Suprapubic skin (tissue), 4 donors: ENCODE measurements around the gene KDSR. TPM values are rescaled to one million over a fixed set of nuclear protein-coding genes. Genes with fewer than 3 reads are reported as not detected.

Experiments used
- DNase-seq, 2 donors: peaks; one replicate each; pipeline ENCODE4 v3.0.0-alpha.2; 2019; ENCODE audit warnings: low spot score in 2 of 2
- H3K27ac ChIP-seq: fragments of 200-600 bp; sonication (generic); one replicate; pipeline ENCODE4 v1.5.1; 2019
- H3K27me3 ChIP-seq: fragments of 200-600 bp; sonication (generic); one replicate; pipeline ENCODE4 v1.5.1; 2019
- H3K36me3 ChIP-seq: fragments of 200-600 bp; sonication (generic); one replicate; pipeline ENCODE4 v1.5.1; 2019
- H3K4me1 ChIP-seq: fragments of 200-600 bp; sonication (generic); one replicate; pipeline ENCODE4 v1.5.1; 2019
- H3K4me3 ChIP-seq: fragments of 200-600 bp; sonication (generic); one replicate; pipeline ENCODE4 v1.5.1; 2019; ENCODE audit warnings: mild to moderate bottlenecking
- H3K9me3 ChIP-seq: fragments of 200-600 bp; sonication (generic); one replicate; pipeline ENCODE4 v1.5.1; 2019
- CTCF ChIP-seq, 2 donors: fragments of 200-600 bp in 1 of 2; fragments of 450-650 bp in 1 of 2; sonication (generic) in 1 of 2; IDR thresholded peaks; one replicate each; pipeline ENCODE4 v1.5.1; 2016 to 2019; ENCODE audit warnings: antibody characterized with exemption in 2 of 2, mild to moderate bottlenecking in 1 of 2, moderate library complexity in 1 of 2
- EP300 ChIP-seq: sonication (generic); formaldehyde crosslinking; IDR thresholded peaks from one replicate; pipeline ENCODE4 v1.6.1; 2017; ENCODE audit warnings: antibody characterized with exemption
- POLR2A ChIP-seq, 2 donors: fragments of 450-650 bp; IDR thresholded peaks; one replicate each; pipeline ENCODE4 v1.6.1; 2017; ENCODE audit warnings: antibody characterized with exemption in 2 of 2, mild to moderate bottlenecking in 2 of 2, moderate library complexity in 2 of 2
- POLR2AphosphoS5 ChIP-seq, 3 donors: sonication (generic); formaldehyde crosslinking; IDR thresholded peaks; one replicate each; pipeline ENCODE4 v1.6.1; 2017; ENCODE audit warnings: antibody characterized with exemption in 3 of 3
- WGBS: methylation state at CpG from one replicate; pipeline ENCODE4 v1.1.5; 2018; 5-methylcytosine and 5-hydroxymethylcytosine counted together
- total RNA-seq, 4 donors: library from RNA; depleted of rRNA; stranded (reverse); fragments of >200 nt; gene quantifications; one replicate each; pipeline ENCODE4 v1.1.0, GENCODE V29; 2016

KDSR gene
- total RNA-seq, 4 donors from 2014 or later, result 65.4 to 115 (median 79.7) TPM

- H3K4me1 ChIP-seq, result peaks cover 47% of the 10 kb centered on the region
- H3K4me3 ChIP-seq, result peak overlapping the region; percentile 81
- WGBS, result 39% methylated on average over 14 of the region's 16 CpGs
- H3K36me3 ChIP-seq, result no peaks in the 10 kb centered on the region
- no peaks in the 10 kb centered on the region for H3K9me3 ChIP-seq
- DNase-seq, result peak; percentile 76 to 84
- peak overlapping the region; percentile 85 for H3K27ac ChIP-seq
- TF ChIP-seq POLR2A (IDR thresholded peaks at IDR 0.05) (no peak), EP300 (no peak), CTCF (IDR thresholded peaks at IDR 0.05) (no peak), POLR2AphosphoS5 (IDR thresholded peaks at IDR 0.05) (no peak)
- H3K27me3 ChIP-seq, result no peaks in the 10 kb centered on the region
Observed at GRCh38 chr18:63320975-63321265, 46.1 kb downstream of the KDSR start.

DNA sequence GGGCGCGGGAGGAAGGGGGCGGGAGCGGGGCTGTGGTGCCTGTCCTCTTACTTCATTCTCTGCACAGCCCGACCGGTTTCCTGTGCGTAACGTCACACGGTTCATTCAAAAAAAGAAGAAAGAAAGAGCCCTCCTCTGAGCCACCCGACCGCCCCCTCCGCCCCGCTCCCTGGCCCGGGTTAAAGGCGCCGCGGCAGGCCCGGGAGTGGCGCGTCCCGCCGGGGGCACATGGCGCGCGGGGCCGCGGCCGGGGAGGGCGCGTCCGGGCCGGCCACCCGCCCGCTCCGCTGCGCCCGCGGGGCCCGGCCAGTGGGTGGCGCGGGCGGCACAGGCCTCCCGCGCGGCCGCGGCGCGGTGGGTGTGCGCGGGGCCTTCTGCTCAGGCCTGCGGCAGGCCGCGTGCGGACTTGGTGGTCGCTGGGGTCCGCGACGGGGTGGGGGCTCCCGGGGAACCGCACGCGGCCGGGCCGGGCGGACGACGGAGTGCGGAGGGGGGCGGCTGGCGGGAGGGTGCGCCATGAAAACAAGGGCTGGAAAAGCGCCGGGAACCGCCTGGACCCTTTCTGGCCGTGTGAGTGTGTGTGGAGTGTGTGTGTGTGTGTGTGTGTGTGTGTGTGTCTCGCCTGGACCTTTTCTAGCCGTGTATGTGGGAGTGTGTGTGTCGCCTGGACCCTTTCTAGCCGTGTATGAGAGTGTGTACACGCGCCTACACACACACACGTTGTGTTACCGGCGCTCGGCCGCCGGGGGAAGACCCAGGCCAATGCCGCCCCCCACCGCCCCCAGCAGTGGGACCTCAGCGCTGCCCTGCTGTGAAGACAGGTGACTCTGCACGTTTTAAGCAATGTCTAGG is 46.7 kb downstream of the KDSR start:
- no peaks in the 10 kb centered on the region for H3K36me3 ChIP-seq
- H3K27ac ChIP-seq, result peak overlapping the region; percentile 85
- 0% methylated on average over 21 of the region's 92 CpGs for WGBS
- TF ChIP-seq POLR2A (IDR thresholded peaks at IDR 0.05) (no peak), EP300 (no peak), POLR2AphosphoS5 (IDR thresholded peaks at IDR 0.05) (no peak), CTCF (IDR thresholded peaks at IDR 0.05) (no peak)
- peak overlapping the region; percentile 81 for H3K4me3 ChIP-seq
- H3K4me1 ChIP-seq, result peaks cover 51% of the 10 kb centered on the region
- no peaks in the 10 kb centered on the region for H3K27me3 ChIP-seq
- no peaks in the 10 kb centered on the region for H3K9me3 ChIP-seq
- DNase-seq, result peak; percentile 90 to 91

GRCh38 chr18:63319383-63320122 is 47.5 kb downstream of the KDSR start, which contains the start of gene BCL2:
TSS of gene BCL2 (minus strand) at chr18:63319769.
- peaks cover 55% of the 10 kb centered on the region for H3K4me1 ChIP-seq
- H3K9me3 ChIP-seq, result no peaks in the 10 kb centered on the region
- DNase-seq, result no peak
- no peaks in the 10 kb centered on the region for H3K27me3 ChIP-seq
- H3K36me3 ChIP-seq, result no peaks in the 10 kb centered on the region
- peak within 1 kb of the TSS; percentile 81 for H3K4me3 ChIP-seq
- 0% methylated on average over 35 of the region's 78 CpGs for WGBS
- H3K27ac ChIP-seq, result peak within 1 kb of the TSS; percentile 85
- TF ChIP-seq POLR2A (IDR thresholded peaks at IDR 0.05) (no peak), EP300 (no peak), POLR2AphosphoS5 (IDR thresholded peaks at IDR 0.05) (no peak), CTCF (IDR thresholded peaks at IDR 0.05) (no peak)

DNA sequence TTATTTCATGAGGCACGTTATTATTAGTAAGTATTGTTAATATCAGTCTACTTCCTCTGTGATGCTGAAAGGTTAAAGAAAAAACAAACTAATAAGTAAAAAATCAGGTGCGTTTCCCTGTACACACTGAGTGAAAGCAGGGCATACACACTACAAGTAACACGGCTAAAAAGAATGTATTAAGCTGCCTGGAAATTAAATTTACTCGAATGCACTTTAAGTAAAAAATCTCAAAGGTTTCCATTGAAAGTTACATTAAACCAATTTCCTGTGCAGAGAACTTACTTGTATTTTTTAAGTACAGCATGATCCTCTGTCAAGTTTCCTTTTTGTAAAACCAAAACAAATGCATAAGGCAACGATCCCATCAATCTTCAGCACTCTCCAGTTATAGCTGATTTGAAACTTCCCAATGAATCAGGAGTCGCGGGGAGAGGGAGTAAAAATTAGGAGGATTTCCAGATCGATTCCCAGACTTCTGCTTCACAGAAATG is 48.1 kb downstream of the KDSR start:
- Histone ChIP-seq H3K4me3 (peak overlapping the region; percentile 81), H3K36me3 (no peaks in the 10 kb centered on the region), H3K27me3 (no peaks in the 10 kb centered on the region), H3K9me3 (no peaks in the 10 kb centered on the region), H3K4me1 (peaks cover 59% of the 10 kb centered on the region), H3K27ac (peak overlapping the region; percentile 85)
- DNase-seq, result no peak
- 0% methylated on average over 7 of the region's 8 CpGs for WGBS
- TF ChIP-seq POLR2A (IDR thresholded peaks at IDR 0.05) (no peak), CTCF (IDR thresholded peaks at IDR 0.05) (no peak), POLR2AphosphoS5 (IDR thresholded peaks at IDR 0.05) (no peak), EP300 (no peak)
